Measurements from ENCODE around the gene LRRN4. TPM values are rescaled to one million over a fixed set of nuclear protein-coding genes. Genes with fewer than 3 reads are reported as not detected.
"Not testable (repeated sequence)": the region's sequence is repeated elsewhere in the genome, so short reads cannot be mapped to it uniquely, and the experiment has no call there.

Gene LRRN4
- total RNA-seq, 2 donors from 2014 or later: not detected

DNA sequence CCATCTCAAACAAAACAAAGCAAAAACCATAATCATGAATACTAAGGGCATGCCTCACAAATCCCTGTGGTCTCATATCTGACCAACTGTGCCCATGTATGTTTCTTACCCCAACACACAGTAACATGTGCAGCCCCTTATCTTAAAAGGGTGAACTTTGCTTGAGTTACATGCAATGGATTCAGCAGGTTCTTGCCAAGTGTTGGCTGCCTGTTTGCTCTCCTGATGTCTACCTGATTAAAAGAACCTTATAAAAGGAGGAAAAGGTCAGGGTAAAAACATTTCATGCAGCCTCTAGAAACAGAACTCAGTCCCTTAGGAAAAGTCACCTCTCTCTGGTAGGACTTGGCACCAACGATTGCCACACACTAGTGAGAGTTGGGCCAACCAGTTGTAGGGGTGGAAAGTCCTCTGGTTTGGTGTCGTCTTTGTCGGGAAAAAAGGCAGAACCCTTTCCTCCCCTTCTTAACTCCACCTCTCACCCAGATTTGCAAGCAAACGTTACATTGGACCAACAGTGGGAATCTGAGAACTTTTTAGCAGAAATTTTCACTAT lies 14.0 kb upstream of the LRRN4 start:
- intact Hi-C loops (cut with DNase I, micrococcal nuclease): no loop called here
- ATAC-seq (no peak), DNase-seq (no peak)

GRCh38 chr20:6066582-6066981 lies 12.7 kb upstream of the LRRN4 start:
- ATAC-seq: no peak
- DNase-seq: no peak
- intact Hi-C loops (cut with DNase I, micrococcal nuclease): no loop called here

DNA sequence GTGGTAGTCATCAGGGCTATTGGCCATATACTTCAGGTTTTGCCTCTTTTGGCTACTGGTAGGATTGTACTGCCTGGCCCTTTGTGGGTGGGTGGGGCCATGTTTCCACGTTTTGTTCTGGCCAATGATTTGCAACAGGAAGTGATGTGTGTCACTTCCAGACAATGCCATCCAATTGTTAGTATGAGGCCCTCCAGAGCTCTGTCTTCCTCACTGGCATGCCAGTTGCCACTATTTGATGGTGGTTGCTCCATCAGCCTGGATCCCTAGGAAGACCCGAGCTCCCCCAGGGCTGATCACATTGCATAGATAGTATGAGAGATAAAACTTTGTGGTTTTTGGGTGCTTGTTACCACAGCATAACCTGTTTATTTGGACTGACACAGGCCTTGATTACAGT lies 7.7 kb upstream of the LRRN4 start:
- intact Hi-C loops (cut with DNase I, micrococcal nuclease): no loop called here
- no peak for DNase-seq

GRCh38 chr20:6060213-6060612 lies 6.4 kb upstream of the LRRN4 start:
- DNase-seq (no peak), ATAC-seq (no peak)
- intact Hi-C loops (cut with DNase I, micrococcal nuclease): no loop called here

More for the DNA sequence above, 7.7 kb upstream of the LRRN4 start:
- ATAC-seq: no peak

GRCh38 chr20:6058684-6059295 lies 4.9 kb upstream of the LRRN4 start:
- intact Hi-C loops (cut with DNase I, micrococcal nuclease): no loop called here
- no peak for DNase-seq
- ATAC-seq: peak; percentile 63

DNA sequence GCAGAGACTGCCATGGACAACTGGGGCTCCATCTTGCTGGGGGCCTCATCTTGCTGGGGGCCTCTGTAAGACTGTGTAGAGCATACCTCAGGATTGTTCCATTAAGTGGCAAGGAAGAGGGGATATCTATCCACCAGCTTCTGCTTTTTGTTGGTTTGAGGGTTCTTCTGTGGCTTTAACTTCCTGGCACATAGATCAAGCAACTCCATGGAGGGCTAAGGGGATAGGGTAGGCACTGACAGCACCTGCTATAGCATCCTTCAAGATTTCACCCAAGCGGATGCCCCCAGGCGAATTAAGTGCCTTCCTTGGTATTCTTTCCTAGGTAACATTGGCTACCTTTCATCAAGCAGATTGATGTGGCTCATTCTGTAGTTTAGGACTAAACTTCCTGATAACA lies 3.8 kb upstream of the LRRN4 start:
- DNase-seq (no peak), ATAC-seq (no peak)
- intact Hi-C loops (cut with DNase I, micrococcal nuclease): no loop called here

GRCh38 chr20:6057139-6057538 lies 3.3 kb upstream of the LRRN4 start:
- intact Hi-C loops (cut with DNase I, micrococcal nuclease): no loop called here
- ATAC-seq: no peak

GRCh38 chr20:6055981-6056569 lies 2.2 kb upstream of the LRRN4 start:
- intact Hi-C loops (cut with DNase I, micrococcal nuclease): no loop called here
- no peak for DNase-seq
- ATAC-seq: no peak

More at GRCh38 chr20:6057139-6057538, 3.3 kb upstream of the LRRN4 start:
- DNase-seq: no peak

DNA sequence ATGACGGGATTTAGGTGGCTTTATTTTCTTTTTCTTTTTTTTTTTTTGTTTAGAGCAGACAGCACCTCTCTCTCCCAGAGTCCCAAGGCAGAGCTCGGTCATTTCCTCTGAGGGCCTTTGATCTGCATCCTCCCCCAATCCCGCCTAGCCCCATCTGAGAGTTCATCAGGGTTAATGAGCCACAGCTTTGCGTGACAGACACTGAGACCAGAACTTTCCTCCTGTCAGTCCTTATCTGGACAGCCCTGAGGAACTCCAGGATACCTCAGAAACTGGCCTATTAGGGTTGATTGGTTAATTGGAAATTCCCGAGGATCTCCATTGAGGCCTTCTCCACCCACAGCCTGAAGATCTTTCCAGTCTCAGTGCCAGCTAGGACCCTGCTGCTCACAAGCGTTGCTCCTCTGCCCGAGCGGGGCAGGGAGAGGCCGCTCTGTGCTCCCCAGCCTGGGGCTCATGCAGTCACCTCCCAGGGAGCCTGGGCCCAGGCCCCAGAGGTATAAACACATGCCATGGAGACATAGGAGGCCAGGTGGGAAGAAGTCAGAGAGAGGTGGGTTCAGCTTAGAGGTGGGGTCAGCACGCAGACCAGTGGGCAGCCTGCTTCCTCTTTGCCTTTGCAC lies 1.4 kb upstream of the LRRN4 start:
- ATAC-seq (no peak), DNase-seq (no peak)
- intact Hi-C loops (cut with DNase I, micrococcal nuclease): no loop called here

DNA sequence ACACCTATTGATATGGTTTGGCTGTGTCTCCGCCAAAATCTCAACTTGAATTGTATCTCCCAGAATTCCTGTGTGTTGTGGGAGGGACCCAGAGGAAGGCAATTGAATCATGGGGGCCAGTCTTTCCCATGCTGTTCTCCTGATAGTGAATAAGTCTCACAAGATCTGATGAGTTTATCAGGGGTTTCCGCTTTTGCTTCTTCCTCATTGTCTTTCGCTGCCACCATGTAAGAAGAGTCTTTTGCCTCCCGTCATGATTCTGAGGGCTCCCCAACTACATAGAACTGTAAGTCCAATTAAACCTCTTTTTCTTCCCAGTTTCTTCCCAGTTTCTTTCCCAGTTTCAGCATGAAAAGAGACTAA lies 810 bp upstream of the LRRN4 start:
- DNase-seq; ATAC-seq; intact Hi-C loops (cut with DNase I, micrococcal nuclease): not testable (repeated sequence)

DNA sequence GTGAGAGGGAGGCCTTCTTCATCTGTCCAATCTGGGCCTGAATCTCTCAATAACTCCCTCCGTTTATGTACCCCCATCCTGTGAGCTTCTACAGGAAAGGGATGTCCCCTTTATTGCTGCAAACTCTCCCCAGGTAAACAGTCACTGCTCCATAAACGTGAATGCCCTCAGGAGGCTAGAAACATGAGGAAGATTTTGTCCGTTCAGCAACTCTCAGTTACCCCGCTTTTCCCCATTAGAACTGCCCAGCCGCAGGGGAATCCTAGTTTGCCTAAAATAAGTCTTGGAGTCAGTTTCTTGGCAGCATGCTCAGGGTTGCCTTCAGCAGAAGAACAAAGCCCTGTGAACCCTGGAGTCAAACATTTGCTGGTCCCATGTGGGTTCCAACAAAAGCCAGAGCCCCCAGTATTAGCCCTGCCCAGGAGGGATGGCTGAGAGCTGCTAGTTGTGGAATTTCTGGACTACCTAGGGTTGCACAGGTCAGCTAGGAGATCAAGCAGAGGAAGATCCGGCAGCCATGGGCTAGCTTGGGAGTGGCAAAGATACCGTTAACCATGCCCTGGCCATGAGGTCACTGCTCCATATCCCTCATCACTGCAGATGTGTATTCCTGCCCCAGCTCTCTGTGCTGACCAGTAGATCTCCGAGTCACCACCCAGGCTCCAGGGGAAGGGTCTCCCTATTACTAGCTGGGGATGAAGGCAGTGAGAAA lies 640 bp downstream of the LRRN4 start:
- intact Hi-C loops (cut with DNase I, micrococcal nuclease): no loop called here
- DNase-seq: no peak
- no peak for ATAC-seq

- ATAC-seq (no peak), DNase-seq (no peak)
- intact Hi-C loops (cut with DNase I, micrococcal nuclease): no loop called here
Measured at GRCh38 chr20:6051505-6051904, 2.4 kb downstream of the LRRN4 start.

- intact Hi-C loops (cut with DNase I, micrococcal nuclease): no loop called here
- DNase-seq (no peak), ATAC-seq (no peak)
Measured at GRCh38 chr20:6048391-6048790, 5.5 kb downstream of the LRRN4 start.

DNA sequence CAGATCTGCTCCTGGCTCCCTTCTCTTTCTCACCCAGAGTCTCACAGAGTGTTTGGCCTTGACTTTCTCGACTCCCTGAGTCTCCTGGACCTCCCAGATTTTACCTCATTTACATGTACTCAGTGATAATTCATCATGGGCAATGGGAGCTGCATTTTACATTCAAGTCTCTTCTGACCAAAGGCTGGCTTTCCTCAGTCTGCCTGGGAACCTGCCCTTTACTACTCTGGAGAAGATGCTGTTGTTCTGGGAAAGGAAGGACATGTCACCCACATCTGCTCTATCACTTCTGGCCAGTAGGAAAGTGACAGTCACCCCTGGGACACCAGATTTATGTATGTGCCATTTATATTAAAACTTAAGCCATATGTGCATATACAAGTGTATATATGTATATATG lies 7.4 kb downstream of the LRRN4 start:
- ATAC-seq (no peak), DNase-seq (no peak)
- intact Hi-C loops (cut with DNase I, micrococcal nuclease): no loop called here

DNA sequence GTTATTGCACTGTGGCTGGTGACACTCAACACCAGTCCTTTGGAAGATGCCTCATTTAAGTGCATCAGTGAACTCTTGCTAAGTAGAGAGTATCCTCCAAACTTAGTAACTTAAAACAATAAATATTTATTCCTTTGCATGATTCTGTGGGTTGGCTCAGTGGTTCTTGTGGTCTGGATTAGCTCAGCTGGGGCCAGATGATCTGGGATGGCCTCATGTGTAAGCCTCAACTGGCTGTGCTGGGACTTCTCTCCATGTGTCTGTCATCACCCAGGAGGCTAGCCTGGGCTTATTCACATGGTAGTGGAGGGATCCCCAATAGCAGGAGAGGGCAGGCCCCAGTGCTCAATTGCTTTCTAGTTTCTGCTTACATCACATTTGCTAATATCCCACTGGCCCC lies 8.3 kb downstream of the LRRN4 start:
- intact Hi-C loops (cut with DNase I, micrococcal nuclease): no loop called here
- ATAC-seq (no peak), DNase-seq (no peak)

- intact Hi-C loops (cut with DNase I, micrococcal nuclease): no loop called here
- ATAC-seq (peak; percentile 43), DNase-seq (no peak)
Measured at GRCh38 chr20:6044115-6044514, 9.7 kb downstream of the LRRN4 start.

DNA sequence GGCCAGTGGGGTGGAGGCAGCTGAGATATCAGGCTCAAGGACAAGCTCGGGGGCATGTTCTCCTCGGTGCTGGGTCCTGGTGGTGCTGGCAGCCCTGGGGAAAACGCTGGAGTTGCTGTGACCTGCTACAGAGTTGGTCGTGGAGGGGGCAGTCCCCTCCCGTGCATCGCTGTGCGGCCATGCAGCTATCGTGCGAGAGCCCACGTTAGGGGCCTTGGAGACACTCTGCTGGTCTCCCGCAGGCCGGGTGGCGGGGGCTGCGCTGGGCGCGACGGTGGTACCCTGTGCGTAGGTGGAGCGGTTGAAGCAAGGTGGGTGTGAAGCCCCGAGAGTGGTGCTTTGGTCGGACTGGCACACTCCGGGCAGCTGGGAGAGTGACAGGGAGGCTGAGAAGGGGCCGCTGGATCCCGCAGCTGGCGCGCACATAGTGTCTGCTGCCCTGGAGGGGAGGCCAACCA lies 12.0 kb downstream of the LRRN4 start:
- ATAC-seq (peak; percentile 13), DNase-seq (no peak)
- intact Hi-C loops (cut with DNase I, micrococcal nuclease): no loop called here

- DNase-seq (no peak), ATAC-seq (peak; percentile 28)
Measured at GRCh38 chr20:6040958-6041807, 12.7 kb downstream of the LRRN4 start.

GRCh38 chr20:6040540-6040939 lies 13.3 kb downstream of the LRRN4 start:
- ATAC-seq: peak; percentile 10
- no peak for DNase-seq
- intact Hi-C loops (cut with DNase I, micrococcal nuclease): no loop called here

More at GRCh38 chr20:6040958-6041807, 12.7 kb downstream of the LRRN4 start:
- intact Hi-C loops (cut with DNase I, micrococcal nuclease): no loop called here
